D721Med (cell line): ENCODE results near the gene FGGY.

Experiments
- DNase-seq: peaks from one replicate; pipeline ENCODE4 v3.0.0; 2011; ENCODE audit warnings: low spot score; ENCODE audit not compliant: insufficient read length
- FAIRE-seq: peaks from 2 replicates; lab custom pipeline; 2011; peaks lifted over from hg19 to GRCh38; lab: Jason Lieb, UNC
- CTCF ChIP-seq: IDR thresholded peaks from 2 replicates; pipeline ENCODE4 v1.5.1; 2012; ENCODE audit warnings: mild to moderate bottlenecking, control low read depth; ENCODE audit not compliant: insufficient read depth; ENCODE audit errors: missing control alignments

FGGY gene

GRCh38 chr1:59742526-59742925 lies 445.6 kb downstream of the FGGY start:
- no peak for TF ChIP-seq CTCF
- DNase-seq = no peak
- no peak for FAIRE-seq

GRCh38 chr1:59743324-59744091 lies 446.6 kb downstream of the FGGY start:
- no peak for DNase-seq
- no peak for FAIRE-seq
- TF ChIP-seq CTCF = no peak

- DNase-seq (no peak), FAIRE-seq (no peak)
- TF ChIP-seq CTCF = no peak
Measured at GRCh38 chr1:59747420-59748024, 450.6 kb downstream of the FGGY start.

DNA sequence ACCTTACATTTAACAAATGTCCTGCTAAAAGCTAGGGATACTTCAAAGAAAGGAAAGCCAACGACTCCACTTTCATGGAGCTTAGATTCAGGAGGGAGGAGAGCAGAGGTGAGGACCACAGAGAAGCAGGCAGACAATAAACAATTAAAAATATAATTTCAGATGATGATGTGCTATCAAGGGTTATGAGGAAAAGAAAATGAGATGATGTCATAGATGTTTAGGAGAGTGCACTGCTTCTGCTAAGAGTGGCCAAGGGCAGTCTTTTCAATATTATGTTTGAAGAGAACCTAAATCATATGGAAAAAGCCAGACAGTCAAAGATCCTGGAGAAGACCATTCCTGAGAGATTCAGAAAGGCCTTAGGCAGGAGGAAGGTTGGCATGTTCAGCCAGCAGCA lies 451.2 kb downstream of the FGGY start:
- no peak for FAIRE-seq
- TF ChIP-seq CTCF = no peak
- no peak for DNase-seq

DNA sequence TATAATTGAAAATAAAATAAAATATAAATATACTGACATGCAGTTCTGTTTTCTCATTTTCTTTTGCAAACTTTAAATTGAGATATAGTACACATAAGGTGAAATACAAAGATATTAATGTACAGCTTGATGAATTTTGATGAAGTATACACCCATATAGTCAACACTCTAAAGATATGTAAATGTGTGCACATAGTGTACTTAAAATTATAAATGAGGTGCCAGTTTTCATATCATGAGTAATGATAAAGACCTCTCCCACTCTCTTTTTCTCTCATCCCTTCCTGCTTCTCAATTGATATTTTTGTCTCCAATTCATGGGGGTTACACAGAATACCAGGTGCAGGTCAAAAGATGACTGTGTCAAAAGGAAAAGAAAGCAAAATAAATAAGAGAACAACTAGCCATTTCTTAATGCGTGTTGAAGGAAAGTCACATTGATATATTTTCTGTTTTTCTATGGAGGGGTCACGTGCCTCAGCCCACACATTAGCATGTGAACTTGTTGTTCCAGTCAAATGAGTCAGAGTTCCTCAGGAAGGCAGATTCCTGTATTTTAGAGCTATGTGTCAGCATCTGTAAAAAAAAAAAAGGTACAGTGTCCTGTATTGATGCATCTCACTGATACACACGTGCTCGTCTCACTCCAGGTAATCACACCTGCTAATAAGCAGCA lies 453.6 kb downstream of the FGGY start:
- FAIRE-seq = no peak
- TF ChIP-seq CTCF = no peak
- DNase-seq = no peak

GRCh38 chr1:59751004-59751395 lies 454.1 kb downstream of the FGGY start:
- TF ChIP-seq CTCF = no peak
- DNase-seq = no peak
- no peak for FAIRE-seq
